ENCODE results near the gene DDT. TPM values are rescaled to one million over a fixed set of nuclear protein-coding genes. Genes with fewer than 3 reads are reported as not detected.
"Not testable (repeated sequence)": the region's sequence is repeated elsewhere in the genome, so short reads cannot be mapped to it uniquely, and the experiment has no call there.

The DDT gene
- total RNA-seq, 1 experiment from 2014 or later: 218 TPM

GRCh38 chr22:23952794-23953405, 21.3 kb downstream of the DDT start:
- not testable (repeated sequence) for DNase-seq (ENCODE audit: low read depth)

GRCh38 chr22:23951383-23951782, 22.9 kb downstream of the DDT start:
- DNase-seq (ENCODE audit: low read depth): not testable (repeated sequence)

- not testable (repeated sequence) for DNase-seq (ENCODE audit: low read depth)
Observed at GRCh38 chr22:23949764-23950163, 24.5 kb downstream of the DDT start.

DNA sequence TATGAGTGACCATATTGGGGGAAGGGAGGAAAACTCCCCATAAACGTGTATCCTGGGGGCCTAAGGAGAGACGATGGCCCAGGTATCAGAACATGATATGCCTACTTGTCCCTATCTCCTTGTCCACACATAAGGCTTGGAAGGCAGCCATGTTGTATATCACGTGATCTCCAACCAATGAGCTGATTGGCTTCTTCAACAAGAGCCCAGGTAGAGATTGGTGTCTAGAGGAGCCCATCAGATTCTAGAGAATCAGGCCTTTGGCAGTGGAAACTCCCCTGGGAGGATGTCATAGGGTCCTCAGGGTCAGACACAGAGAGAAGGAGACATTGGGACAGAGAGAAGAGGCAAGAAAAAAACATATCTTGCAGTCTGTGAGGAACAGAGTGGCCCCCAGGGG, 26.9 kb downstream of the DDT start:
- not testable (repeated sequence) for DNase-seq (ENCODE audit: low read depth)

GRCh38 chr22:23940166-23940565, 34.1 kb downstream of the DDT start:
- DNase-seq (ENCODE audit: low read depth): not testable (repeated sequence)

GRCh38 chr22:23939017-23939357, 35.3 kb downstream of the DDT start:
- no peak for DNase-seq (ENCODE audit: low read depth)

DNA sequence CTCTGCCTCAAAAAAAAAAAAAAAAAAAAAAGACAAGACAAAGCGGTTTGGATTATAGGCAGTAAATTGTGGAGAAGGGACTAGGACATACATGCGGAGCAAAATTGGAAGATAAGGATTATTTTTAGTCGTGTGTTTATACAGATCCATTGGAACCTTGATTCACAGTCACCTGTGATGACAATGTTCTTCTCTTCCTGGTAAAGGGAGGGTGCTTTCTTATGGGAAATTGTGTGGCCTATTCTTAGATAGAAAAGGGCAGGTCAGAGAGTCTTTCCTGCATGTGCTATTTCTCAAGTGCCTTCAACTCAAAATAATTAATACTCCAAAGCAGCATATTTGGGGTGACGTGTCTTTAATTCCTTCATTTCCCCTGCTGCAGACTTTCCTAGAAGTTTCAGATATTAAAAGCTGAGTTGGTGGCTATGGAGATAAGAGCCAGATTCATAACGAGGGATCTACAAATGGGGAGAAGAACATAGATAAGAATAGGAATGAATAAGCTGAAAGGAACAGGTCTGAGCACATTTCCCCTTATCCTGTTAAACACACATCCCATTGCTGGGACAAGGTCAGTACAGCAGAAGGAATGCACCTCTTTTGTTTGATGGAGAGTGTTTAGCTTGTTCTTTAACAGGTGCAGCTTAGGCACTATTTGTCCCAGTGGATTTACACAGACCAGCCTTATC, 35.8 kb downstream of the DDT start:
- DNase-seq (ENCODE audit: low read depth): no peak

DNA sequence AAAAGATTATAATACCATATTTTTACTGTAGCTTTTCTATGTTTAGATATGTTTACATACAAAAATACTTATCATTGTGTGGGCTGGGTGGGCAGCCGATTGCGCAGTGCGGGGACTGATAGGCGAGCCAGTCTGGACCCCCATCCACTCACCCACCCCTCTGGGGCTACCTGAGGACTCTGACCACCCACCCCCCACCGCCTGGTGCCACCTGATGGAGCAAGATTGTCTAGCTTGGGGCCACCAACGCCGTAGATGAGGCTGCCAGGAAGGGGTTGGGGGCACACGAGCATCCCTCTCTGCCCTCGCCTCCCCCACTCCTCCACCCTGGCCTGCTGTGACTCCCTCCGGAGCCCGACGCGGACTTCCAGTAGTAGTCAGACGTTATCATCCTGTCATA, 47.7 kb downstream of the DDT start:
- DNase-seq (ENCODE audit: low read depth): no peak

DNA sequence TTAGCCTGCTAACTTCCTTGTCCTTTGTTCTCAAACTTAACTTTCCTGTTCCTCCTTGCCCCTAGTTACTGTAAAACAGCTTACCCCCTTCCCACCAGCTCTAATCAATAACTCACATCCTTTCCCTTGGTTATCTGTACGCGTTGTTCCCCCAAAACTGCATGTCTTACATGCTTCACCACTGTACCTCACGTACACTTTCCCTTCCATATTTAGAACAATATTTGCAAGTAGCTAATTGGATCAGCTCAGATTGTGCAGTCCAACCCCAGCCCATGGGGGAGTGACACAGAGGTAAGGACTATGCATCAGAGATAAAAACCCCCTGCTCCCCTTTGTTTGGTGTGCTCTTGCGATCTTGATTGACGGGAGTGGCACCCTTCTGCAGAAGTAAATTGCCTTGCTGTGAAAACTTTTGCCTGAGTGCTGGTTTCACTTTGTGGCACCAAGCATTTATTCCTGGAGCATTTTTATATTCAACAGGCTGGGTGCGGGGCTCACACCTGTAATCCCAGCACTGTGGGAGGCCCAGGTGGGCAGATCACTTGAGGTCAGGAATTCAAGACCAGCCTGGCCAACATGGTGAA, 49.1 kb downstream of the DDT start:
- DNase-seq (ENCODE audit: low read depth): no peak

GRCh38 chr22:23922921-23923320, 51.3 kb downstream of the DDT start:
- DNase-seq (ENCODE audit: low read depth): no peak

DNA sequence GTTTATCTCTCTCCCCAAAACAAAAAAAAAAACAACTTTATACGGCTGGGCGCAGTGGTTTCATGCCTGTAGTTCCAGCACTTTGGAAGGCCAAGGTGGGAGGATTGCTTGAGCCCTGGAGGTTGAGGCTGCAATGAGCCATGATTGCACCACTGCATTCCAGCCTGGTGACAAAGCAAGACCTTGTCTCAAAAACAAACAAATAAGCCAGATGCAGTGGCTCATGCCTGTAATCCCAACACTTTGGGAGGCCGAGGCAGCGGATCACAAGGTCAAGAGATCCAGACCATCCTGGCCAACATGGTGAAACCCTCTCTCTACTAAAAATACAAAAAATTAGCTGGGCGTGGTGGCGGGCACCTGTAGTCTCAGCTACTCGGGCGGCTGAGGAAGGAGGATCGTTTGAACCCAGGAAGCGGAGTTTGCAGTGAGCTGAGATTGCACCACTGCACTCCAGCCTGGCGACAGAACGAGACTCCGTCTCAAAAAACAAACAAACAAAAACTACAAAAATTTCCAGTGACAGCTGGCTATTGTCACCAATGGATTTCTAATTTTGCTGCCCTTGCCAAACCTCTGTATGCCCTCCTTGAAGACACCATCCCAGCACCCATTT, 52.5 kb downstream of the DDT start:
- DNase-seq (ENCODE audit: low read depth): peak; percentile 41

Other genes with a start within 250 kb of the DDT start
- 1.8 and 2.9 TPM in 2 replicates for gene ZNF70, start 223.3 kb downstream of the DDT start, total RNA-seq (2014; rRNA removed; shearing (Covaris generic))
- not detected in 2 replicates for gene VPREB3, start 220.0 kb downstream of the DDT start, total RNA-seq (2014; rRNA removed; shearing (Covaris generic))
- not detected in 2 replicates for gene C22orf15, start 211.5 kb downstream of the DDT start, total RNA-seq (2014; rRNA removed; shearing (Covaris generic))
- gene CHCHD10, start 206.5 kb downstream of the DDT start, total RNA-seq (2014; rRNA removed; shearing (Covaris generic)): 1.8 and 13.9 TPM in 2 replicates
- gene MMP11, start 201.6 kb downstream of the DDT start, total RNA-seq (2014; rRNA removed; shearing (Covaris generic)): 52.3 and 55.0 TPM in 2 replicates
- gene SMARCB1, start 187.5 kb downstream of the DDT start, total RNA-seq (2014; rRNA removed; shearing (Covaris generic)): 72.3 and 77.3 TPM in 2 replicates
- 1.9 and 4.2 TPM in 2 replicates for gene DERL3, start 135.4 kb downstream of the DDT start, total RNA-seq (2014; rRNA removed; shearing (Covaris generic))
- gene SLC2A11, start 116.6 kb downstream of the DDT start, total RNA-seq (2014; rRNA removed; shearing (Covaris generic)): 32.1 and 39.5 TPM in 2 replicates
- 582 and 667 TPM in 2 replicates for gene MIF, start 80.1 kb downstream of the DDT start, total RNA-seq (2014; rRNA removed; shearing (Covaris generic))
- gene GSTT2B, start 13.2 kb downstream of the DDT start, total RNA-seq (2014; rRNA removed; shearing (Covaris generic)): 18.5 and 21.4 TPM in 2 replicates
- 1.9 and 2.3 TPM in 2 replicates for gene DDTL, start 7.6 kb downstream of the DDT start, total RNA-seq (2014; rRNA removed; shearing (Covaris generic))
- gene GSTT2, start 5.7 kb upstream of the DDT start, total RNA-seq (2014; rRNA removed; shearing (Covaris generic)): 0.29 and 0.84 TPM in 2 replicates
- not detected in 2 replicates for gene GSTT4, start 31.0 kb upstream of the DDT start, total RNA-seq (2014; rRNA removed; shearing (Covaris generic))
- 18.9 and 19.5 TPM in 2 replicates for gene CABIN1, start 36.9 kb upstream of the DDT start, total RNA-seq (2014; rRNA removed; shearing (Covaris generic))
- 0.39 and 0.96 TPM in 2 replicates for gene SUSD2, start 207.0 kb upstream of the DDT start, total RNA-seq (2014; rRNA removed; shearing (Covaris generic))